PC-3 (cell line): ENCODE data around the gene SNX19.

Experiments
- EZH2 ChIP-seq: fragments of 300-600 bp; sonication (generic); IDR thresholded peaks from one replicate; pipeline ENCODE4 v1.6.1; 2017; ENCODE audit warnings: antibody characterized with exemption, mild to moderate bottlenecking, low read length; ENCODE audit not compliant: unreplicated experiment
- EZH2phosphoT487 ChIP-seq: fragments of 300-600 bp; sonication (generic); IDR thresholded peaks from 2 replicates; pipeline ENCODE4 v1.6.1; 2018; ENCODE audit warnings: mild to moderate bottlenecking, antibody characterized with exemption, low read length, borderline replicate concordance
- TF ChIP-seq, protein P1 (sequence below): fragments of 300-600 bp; sonication (generic); conservative IDR thresholded peaks from 2 replicates; pipeline ENCODE4 v1.5.1; 2017; ENCODE audit warnings: antibody characterized with exemption, low read depth, mild to moderate bottlenecking, low read length

GRCh38 chr11:130894322-130895025 lies 21.8 kb downstream of the SNX19 start:
- TF ChIP-seq, protein P1, sequence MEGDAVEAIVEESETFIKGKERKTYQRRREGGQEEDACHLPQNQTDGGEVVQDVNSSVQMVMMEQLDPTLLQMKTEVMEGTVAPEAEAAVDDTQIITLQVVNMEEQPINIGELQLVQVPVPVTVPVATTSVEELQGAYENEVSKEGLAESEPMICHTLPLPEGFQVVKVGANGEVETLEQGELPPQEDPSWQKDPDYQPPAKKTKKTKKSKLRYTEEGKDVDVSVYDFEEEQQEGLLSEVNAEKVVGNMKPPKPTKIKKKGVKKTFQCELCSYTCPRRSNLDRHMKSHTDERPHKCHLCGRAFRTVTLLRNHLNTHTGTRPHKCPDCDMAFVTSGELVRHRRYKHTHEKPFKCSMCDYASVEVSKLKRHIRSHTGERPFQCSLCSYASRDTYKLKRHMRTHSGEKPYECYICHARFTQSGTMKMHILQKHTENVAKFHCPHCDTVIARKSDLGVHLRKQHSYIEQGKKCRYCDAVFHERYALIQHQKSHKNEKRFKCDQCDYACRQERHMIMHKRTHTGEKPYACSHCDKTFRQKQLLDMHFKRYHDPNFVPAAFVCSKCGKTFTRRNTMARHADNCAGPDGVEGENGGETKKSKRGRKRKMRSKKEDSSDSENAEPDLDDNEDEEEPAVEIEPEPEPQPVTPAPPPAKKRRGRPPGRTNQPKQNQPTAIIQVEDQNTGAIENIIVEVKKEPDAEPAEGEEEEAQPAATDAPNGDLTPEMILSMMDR: peak; percentile 97
- TF ChIP-seq EZH2phosphoT487: no peak
- TF ChIP-seq EZH2: no peak
